SJCRH30 (cell line): ENCODE results near the gene RNF7. TPM values are rescaled to one million over a fixed set of nuclear protein-coding genes. Genes with fewer than 3 reads are reported as not detected.
"Not testable (repeated sequence)": the region's sequence is repeated elsewhere in the genome, so short reads cannot be mapped to it uniquely, and the experiment has no call there.

Experiments used
- DNase-seq, 2 experiments: peaks; one replicate each; pipeline ENCODE4 v3.0.0-alpha.2; 2015 to 2020
- H3K27ac ChIP-seq: fragments of 250-450 bp; sonication (Bioruptor Pico); 2 replicates; pipeline ENCODE4 v1.5.1; 2020; ENCODE audit warnings: mild to moderate bottlenecking, moderate library complexity
- H3K27me3 ChIP-seq: fragments of 250-450 bp; sonication (Bioruptor Pico); 2 replicates; pipeline ENCODE4 v1.5.1; 2020; ENCODE audit warnings: mild to moderate bottlenecking, moderate library complexity
- H3K36me3 ChIP-seq: fragments of 250-450 bp; sonication (Bioruptor Pico); 2 replicates; pipeline ENCODE4 v1.5.1; 2020; ENCODE audit warnings: mild to moderate bottlenecking, moderate library complexity
- H3K4me1 ChIP-seq: fragments of 250-450 bp; sonication (Bioruptor Pico); 2 replicates; pipeline ENCODE4 v1.5.1; 2020; ENCODE audit warnings: mild to moderate bottlenecking, moderate library complexity
- H3K4me3 ChIP-seq: fragments of 250-450 bp; sonication (Bioruptor Pico); 2 replicates; pipeline ENCODE4 v1.5.1; 2020; ENCODE audit warnings: mild to moderate bottlenecking, moderate library complexity
- H3K9me3 ChIP-seq: fragments of 250-450 bp; sonication (Bioruptor Pico); replicated peaks from 2 replicates; pipeline ENCODE4 v1.5.1; 2020; ENCODE audit warnings: mild to moderate bottlenecking, moderate library complexity
- total RNA-seq: library from RNA; depleted of rRNA; stranded (reverse); fragments of >200 nt; shearing (Covaris generic); gene quantifications from 2 replicates; pipeline ENCODE4 v1.2.3, GENCODE V29; 2014

Gene RNF7
- total RNA-seq, 1 experiment from 2014 or later: 46.9 TPM

DNA sequence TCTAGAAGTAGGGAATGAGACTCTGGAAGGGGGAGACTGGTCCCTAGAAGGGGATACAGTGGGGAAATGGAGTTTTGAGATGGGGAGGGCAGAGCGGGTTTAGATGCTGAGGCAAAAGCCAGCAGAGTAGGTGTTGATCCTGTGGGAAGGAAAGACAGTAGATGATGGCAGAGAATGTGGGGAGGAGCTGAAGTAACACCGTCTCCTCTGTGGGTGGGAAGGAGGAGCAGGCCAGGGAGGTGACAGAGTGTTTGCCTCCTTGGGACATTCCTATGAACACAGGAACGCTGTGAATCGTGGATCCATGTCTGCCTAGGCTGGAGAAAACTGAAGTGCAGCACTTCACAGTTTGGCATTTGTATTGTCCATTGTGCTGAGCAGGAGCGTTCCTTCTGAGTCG lies 45.5 kb downstream of the RNF7 start:
- Histone ChIP-seq H3K36me3 (no peaks in the 10 kb centered on the region), H3K27ac (no peak overlapping the region), H3K4me1 (no peaks in the 10 kb centered on the region), H3K27me3 (no peaks in the 10 kb centered on the region), H3K9me3 (no peaks in the 10 kb centered on the region), H3K4me3 (no peak overlapping the region)
- no peak for DNase-seq

DNA sequence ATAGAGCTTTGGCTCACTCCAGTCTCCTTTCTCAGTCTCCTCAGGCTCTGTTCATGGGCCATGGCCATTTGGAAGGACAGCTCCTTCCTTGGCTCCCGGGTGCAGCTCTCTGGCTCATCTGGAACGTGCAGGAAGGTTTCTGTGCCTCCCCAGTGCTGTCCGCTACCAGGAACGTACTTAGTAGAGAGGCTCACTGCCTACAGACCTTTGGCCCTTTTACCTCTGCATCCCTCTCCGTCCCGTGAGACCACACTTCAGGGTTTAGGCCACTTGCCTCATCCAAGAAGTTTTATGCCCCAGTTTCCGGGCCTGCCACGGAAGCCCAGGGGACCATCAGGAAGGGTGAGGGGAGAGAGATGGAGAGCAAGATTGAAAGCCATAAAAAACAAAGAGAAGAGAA lies 46.0 kb downstream of the RNF7 start:
- H3K4me3 ChIP-seq: no peak overlapping the region

GRCh38 chr3:141784531-141784930 lies 46.4 kb downstream of the RNF7 start:
- Histone ChIP-seq H3K4me1 (no peaks in the 10 kb centered on the region), H3K4me3 (no peak overlapping the region), H3K27ac (no peak overlapping the region), H3K27me3 (no peaks in the 10 kb centered on the region), H3K9me3 (no peaks in the 10 kb centered on the region), H3K36me3 (no peaks in the 10 kb centered on the region)
- DNase-seq: no peak

More for the DNA sequence above, 46.0 kb downstream of the RNF7 start:
- Histone ChIP-seq H3K36me3 (no peaks in the 10 kb centered on the region), H3K9me3 (no peaks in the 10 kb centered on the region), H3K27ac (no peak overlapping the region), H3K27me3 (no peaks in the 10 kb centered on the region), H3K4me1 (no peaks in the 10 kb centered on the region)
- DNase-seq: no peak

GRCh38 chr3:141788149-141788548 lies 50.1 kb downstream of the RNF7 start:
- H3K27me3 ChIP-seq: no peaks in the 10 kb centered on the region
- DNase-seq: no peak
- no peaks in the 10 kb centered on the region for H3K9me3 ChIP-seq
- no peaks in the 10 kb centered on the region for H3K4me1 ChIP-seq
- no peaks in the 10 kb centered on the region for H3K36me3 ChIP-seq
- no peak overlapping the region for H3K4me3 ChIP-seq
- H3K27ac ChIP-seq: no peak overlapping the region

DNA sequence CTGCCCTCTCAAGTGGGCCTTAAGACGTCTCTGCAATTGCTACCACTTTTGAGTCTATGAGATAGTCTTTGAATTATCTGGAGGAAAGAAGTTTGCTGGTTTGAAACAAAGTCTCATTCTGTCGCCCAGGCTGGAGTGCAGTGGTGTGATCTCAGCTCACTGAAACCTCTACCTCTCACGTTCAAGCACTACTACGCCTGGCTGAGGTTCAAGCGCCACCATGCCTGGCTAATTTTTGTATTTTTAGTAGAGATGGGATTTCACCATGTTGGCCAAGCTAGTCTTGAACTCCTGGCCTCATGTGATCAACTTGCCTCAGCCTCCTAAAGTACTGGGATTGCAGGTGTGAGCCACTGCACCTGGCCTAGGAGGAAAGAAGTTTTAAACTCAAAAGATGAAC lies 50.7 kb downstream of the RNF7 start:
- H3K27me3 ChIP-seq, H3K36me3 ChIP-seq, H3K4me3 ChIP-seq, H3K4me1 ChIP-seq, H3K27ac ChIP-seq, H3K9me3 ChIP-seq, DNase-seq: not testable (repeated sequence)

GRCh38 chr3:141789281-141789680 lies 51.2 kb downstream of the RNF7 start:
- DNase-seq: peak; percentile 27 to 43
- H3K4me1 ChIP-seq: no peaks in the 10 kb centered on the region

DNA sequence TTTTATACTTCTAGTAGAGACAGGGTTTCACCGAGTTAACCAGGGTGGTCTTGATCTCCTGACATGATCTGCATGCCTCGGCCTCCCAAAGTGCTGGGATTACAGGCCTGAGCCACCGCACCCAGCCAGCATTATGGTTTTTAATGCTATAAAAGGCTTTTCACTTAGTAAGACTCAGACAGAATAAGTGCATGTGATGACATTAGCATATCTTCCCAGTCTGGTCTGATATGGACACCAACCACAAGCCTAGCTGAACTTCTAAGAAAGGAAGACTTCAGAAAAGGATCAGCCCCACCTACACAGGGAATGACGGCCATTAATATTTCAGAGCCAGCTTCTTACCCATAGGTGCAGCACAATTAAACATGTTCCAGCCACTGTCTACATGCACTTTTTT lies 52.1 kb downstream of the RNF7 start:
- DNase-seq: no peak
- Histone ChIP-seq H3K4me3 (no peak overlapping the region), H3K9me3 (no peaks in the 10 kb centered on the region), H3K27ac (no peak overlapping the region), H3K36me3 (no peaks in the 10 kb centered on the region), H3K4me1 (no peaks in the 10 kb centered on the region), H3K27me3 (no peaks in the 10 kb centered on the region)

More at GRCh38 chr3:141789281-141789680, 51.2 kb downstream of the RNF7 start:
- Histone ChIP-seq H3K4me3 (no peak overlapping the region), H3K9me3 (no peaks in the 10 kb centered on the region), H3K27ac (no peak overlapping the region), H3K27me3 (no peaks in the 10 kb centered on the region), H3K36me3 (no peaks in the 10 kb centered on the region)

DNA sequence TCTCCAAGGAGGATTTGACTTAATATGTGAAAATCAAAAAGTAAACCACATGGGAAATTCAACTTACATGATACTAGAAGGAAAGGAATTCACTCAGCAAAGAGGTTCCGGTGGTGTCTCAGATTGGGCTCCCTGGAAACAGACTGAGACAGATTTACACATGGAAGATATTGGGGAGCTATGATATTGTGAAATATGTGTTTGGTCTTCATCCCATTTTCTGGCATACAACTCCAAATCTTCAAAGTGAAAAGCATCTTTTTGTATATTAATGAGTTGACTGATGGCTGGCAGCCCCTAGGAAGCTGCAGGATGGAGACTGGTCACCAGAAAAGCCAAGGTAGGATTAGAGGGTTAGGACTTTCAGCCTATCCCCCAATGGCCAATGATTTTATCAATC lies 54.4 kb downstream of the RNF7 start:
- Histone ChIP-seq H3K36me3 (no peaks in the 10 kb centered on the region), H3K4me1 (peaks cover 9% of the 10 kb centered on the region; the same call in 1 of the 2 replicates), H3K9me3 (no peaks in the 10 kb centered on the region), H3K4me3 (no peak overlapping the region), H3K27me3 (no peaks in the 10 kb centered on the region), H3K27ac (no peak overlapping the region)
- no peak for DNase-seq

GRCh38 chr3:141793476-141794260 lies 55.6 kb downstream of the RNF7 start:
- Histone ChIP-seq H3K27me3 (no peaks in the 10 kb centered on the region), H3K4me1 (peaks cover 12% of the 10 kb centered on the region; the same call in 1 of the 2 replicates), H3K36me3 (no peaks in the 10 kb centered on the region), H3K27ac (no peak overlapping the region), H3K9me3 (no peaks in the 10 kb centered on the region), H3K4me3 (no peak overlapping the region)
- DNase-seq: no peak

DNA sequence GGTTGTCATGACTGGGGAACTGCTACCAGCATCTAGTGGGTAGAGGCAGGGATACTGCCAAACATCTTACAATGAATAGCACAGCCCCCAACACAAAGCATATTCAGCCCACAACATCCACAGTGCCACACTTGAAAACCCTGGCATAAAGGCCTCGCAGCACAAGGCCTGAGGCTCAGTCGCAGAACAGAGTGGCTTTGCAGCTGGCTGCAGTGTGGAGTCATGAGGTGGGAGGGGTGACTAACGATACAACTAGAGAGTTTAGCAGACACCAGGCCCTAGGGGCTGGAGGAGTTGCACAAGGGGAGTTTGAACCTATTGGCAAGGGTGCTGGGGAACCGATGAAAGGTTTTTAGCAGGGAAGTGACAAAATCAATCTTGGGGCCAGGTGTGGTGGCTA lies 57.2 kb downstream of the RNF7 start:
- Histone ChIP-seq H3K27me3 (no peaks in the 10 kb centered on the region), H3K4me3 (no peak overlapping the region), H3K27ac (no peak overlapping the region), H3K4me1 (peaks cover 14% of the 10 kb centered on the region; the same call in 1 of the 2 replicates), H3K9me3 (no peaks in the 10 kb centered on the region), H3K36me3 (no peaks in the 10 kb centered on the region)
- peak in 1 of 2 experiments; percentile 18 for DNase-seq

DNA sequence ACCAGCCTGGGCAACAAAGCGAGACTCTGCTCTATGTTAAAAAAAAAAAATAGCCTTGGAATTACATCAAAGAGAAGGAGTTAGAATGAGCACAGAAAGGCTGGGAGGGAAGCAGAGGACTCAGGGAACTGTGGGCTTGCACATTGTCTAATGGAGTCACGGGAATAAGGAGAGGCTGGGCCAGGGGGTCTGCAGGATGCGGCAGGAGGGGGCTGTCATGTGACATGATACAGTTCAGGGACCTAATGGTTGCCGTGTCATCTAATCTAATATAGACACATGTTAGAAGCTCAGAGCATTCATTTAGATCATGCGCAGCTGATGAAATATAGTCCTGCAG lies 57.6 kb downstream of the RNF7 start:
- no peaks in the 10 kb centered on the region for H3K9me3 ChIP-seq
- no peaks in the 10 kb centered on the region for H3K27me3 ChIP-seq
- DNase-seq: no peak
- no peaks in the 10 kb centered on the region for H3K36me3 ChIP-seq
- H3K4me3 ChIP-seq: no peak overlapping the region
- no peak overlapping the region for H3K27ac ChIP-seq
- H3K4me1 ChIP-seq: peaks cover 14% of the 10 kb centered on the region; the same call in 1 of the 2 replicates

- H3K4me1 ChIP-seq: peaks cover 14% of the 10 kb centered on the region; the same call in 1 of the 2 replicates
- no peaks in the 10 kb centered on the region for H3K9me3 ChIP-seq
- no peaks in the 10 kb centered on the region for H3K27me3 ChIP-seq
- H3K4me3 ChIP-seq: peak overlapping the region; percentile 60
- no peaks in the 10 kb centered on the region for H3K36me3 ChIP-seq
- peak overlapping the region; percentile 76 for H3K27ac ChIP-seq
- peak; percentile 55 to 71 for DNase-seq
Observed at GRCh38 chr3:141796081-141796888, 58.2 kb downstream of the RNF7 start.
